IPS DF 4.7 (cell line): Measurements from ENCODE around the gene TIFAB.
A peak's percentile ranks its signal among the peaks of the same experiment; 100 is the strongest.

Experiments
- DNase-seq: peaks from one replicate; pipeline ENCODE4 v3.0.0-alpha.2; 2013; ENCODE audit warnings: low spot score; ENCODE audit errors: extremely low read depth

The TIFAB gene

GRCh38 chr5:135458356-135458755, 6.2 kb upstream of the TIFAB start:
- DNase-seq = no peak

- peak; percentile 72 for DNase-seq
These were observed 5.4 kb upstream of the TIFAB start for GRCh38 chr5:135457424-135458071.

DNA sequence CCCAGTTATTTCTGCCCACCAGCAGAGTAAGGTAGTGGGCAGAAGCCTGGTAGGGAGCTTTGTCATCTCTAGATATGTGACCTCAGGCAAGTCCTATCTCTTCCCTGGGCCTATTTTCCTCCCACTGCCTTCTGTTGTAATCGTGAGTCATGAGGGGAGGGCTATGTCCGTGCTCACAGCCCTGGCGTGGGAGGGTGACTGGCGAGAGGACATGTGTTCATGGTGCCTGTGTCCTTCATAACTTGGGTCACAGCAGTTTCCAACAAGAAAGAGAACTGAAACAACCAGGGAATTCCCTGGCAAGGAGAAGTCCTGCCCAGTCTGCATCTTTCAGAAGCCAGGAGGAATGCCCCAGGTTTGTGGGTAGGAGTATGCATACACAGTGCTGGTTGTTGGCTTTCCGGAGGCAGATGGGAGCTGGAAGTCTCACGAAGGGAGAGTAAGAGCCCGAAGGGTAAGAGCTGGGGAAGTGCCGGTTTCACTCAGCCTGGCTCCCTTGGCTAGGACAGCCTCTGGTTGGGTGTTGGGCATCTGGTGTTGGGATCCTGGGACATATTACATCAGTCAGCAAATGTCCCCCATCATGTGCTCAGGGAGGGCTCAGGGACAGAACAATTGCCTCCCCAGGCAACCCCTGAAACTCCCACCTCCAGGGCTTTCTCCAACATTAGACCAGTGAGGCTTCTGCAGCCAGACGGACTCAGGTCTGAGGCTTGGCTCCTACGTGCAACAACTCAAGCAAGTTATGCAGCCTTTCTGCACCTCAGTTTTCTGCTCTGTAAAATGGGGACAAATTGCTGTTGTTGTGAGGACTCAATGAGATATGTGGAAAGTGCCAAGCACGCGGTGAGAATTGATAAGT, 4.3 kb upstream of the TIFAB start:
- no peak for DNase-seq

- DNase-seq = no peak
These were observed 3.7 kb upstream of the TIFAB start for GRCh38 chr5:135455876-135456237.

- no peak for DNase-seq
These were observed 2.8 kb upstream of the TIFAB start for GRCh38 chr5:135454946-135455345.

GRCh38 chr5:135453613-135454012, 1.5 kb upstream of the TIFAB start:
- no peak for DNase-seq

GRCh38 chr5:135451581-135452320, 400 bp downstream of the TIFAB start:
- no peak for DNase-seq

- DNase-seq = no peak
These were observed 1.2 kb downstream of the TIFAB start for GRCh38 chr5:135450952-135451351.

- no peak for DNase-seq
These were observed 1.8 kb downstream of the TIFAB start for GRCh38 chr5:135450336-135450735.

DNA sequence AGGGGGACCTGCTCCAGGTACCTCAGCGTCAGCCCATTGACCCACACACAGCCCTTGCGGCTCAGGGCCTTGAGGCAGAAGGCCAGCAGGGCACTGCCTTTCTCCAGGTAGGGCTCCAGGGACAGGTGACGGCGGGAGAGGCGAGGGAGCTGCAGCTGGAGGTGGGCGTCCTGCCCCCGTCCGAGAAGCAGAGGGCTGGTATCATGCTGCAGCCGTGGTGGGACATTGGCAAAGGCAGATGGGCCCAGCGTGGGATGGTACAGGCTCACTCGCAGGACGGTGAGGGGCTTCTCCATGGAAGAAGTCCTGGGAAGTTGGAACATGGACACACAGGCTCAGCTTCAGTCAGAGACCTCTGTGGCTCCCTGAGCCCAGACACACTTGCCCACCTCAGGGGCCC, 2.5 kb downstream of the TIFAB start:
- no peak for DNase-seq

DNA sequence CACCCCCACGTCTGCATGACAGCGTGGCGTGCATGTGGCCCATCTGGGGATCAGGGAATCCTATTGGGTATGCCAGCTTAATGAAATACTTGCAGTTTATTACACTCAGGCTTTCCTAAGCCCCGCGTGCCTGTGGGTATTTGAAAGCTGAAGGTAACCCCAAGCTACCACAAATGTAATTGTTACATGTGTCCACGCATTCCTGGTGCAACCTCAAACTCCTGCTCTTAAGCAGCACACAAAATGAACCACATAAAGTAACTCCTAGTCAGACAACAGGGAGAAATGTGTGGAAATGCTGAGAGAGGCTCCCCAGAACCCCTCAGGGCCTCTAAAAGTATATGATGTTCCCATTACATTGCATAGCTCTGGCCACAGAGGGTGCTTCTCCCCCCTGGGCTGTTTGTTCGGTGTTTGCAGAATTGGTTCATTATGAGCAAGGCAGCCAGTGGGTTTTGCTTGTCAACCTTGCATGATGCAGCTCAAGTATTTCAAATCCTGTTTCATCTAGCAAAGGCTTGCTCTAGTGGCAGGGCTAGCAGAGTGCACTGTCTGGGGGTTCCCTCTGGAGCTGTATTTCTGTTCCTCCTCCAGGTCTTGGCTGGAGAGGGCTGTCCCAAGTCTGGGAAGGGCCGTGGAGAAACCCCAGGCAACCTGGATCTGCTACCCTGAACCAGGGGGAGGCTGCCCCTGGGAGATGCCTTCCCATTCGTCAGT, 3.2 kb downstream of the TIFAB start:
- no peak for DNase-seq

- no peak for DNase-seq
These were observed 3.9 kb downstream of the TIFAB start for GRCh38 chr5:135448071-135448739.

DNA sequence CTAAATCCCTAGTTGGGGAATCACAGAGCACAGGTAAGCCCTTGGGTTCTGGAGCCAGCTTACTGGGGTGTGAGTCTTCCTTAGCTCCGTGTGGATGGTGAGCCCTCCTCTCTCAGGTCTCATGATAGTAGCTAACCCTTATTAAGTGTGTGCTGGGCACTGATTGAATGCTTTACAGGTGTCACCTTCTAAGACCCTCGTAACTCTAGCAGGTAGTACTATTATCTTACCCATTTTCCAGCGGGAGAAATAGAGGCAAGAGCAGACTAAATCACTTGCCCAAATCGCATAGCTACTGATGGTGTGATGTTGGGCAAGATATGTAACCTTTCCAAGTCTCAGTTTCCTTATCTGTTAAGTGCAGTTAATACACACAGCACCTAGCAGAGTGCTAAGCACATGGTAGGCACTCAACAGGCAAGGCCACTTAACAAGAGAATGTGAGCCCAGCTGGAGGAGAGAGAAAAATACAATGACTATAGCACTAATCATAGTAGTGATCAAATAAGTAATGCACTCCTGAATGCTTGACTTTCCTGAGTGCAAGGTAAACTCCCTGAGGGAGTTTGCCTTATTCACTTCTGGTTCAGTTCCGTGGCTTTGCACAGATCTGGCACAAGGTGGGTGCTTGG, 4.7 kb downstream of the TIFAB start, which contains the start of gene DCANP1:
Gene DCANP1 (minus strand): TSS at position 51 of the 632 bp plus-strand sequence. CDS start 240 bp downstream, outside the sequence.
- DNase-seq = no peak

DNA sequence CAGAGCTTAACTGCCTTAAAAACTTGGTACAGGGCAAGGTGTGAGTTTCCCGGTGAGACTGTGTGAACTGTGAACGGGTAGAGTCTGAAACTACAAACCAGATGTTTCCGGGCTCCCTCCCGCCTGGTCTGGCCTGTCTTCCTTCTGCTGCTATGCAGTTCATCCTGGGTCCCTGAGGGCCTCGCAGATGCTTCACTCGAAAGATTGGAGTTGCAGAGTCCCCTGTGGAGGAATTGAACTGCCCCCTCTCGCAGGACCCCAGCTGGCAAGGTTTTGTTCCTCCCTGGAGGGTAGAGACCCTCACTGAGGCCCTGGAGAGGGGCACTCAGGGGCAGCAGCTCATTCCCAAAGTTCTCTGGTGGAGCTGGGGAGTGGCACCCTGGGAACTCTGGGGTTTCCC, 5.5 kb downstream of the TIFAB start:
- no peak for DNase-seq

- DNase-seq = no peak
These were observed 5.9 kb downstream of the TIFAB start for GRCh38 chr5:135446206-135446605.

DNA sequence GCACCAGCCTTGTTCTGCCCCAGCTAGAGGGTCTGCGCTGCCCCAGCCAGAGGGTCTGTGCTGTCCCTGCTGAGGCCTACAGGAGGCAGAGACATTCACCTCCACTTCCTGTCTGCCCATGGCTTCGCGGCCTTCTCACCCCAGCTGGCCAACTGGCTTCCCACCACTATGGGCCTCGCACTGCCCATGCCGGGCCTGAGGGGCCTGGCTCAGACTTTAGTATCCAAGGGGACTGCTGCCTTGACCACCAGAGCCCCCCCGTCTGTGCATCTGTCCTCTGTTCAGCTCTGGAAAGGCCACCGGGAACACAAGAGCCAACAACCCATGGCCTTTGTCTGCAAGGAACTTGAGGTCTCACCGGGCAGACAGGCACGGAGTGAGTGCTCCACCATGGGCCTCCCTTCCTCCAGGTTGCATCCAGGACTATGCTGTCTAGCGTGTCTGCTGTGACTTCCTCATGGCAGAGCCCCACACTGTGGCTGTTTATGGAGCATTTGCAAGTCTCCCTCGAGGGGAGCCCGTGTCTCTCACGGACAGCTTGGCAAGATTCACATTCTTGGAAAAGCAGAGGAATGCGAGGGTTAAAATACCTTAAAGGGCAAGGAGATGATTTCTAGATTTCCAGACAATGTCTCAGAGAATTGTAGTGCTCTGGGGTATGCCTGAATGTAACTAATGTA, 6.7 kb downstream of the TIFAB start:
- DNase-seq = no peak

- DNase-seq = no peak
These were observed 7.3 kb downstream of the TIFAB start for GRCh38 chr5:135444881-135445280.

DNA sequence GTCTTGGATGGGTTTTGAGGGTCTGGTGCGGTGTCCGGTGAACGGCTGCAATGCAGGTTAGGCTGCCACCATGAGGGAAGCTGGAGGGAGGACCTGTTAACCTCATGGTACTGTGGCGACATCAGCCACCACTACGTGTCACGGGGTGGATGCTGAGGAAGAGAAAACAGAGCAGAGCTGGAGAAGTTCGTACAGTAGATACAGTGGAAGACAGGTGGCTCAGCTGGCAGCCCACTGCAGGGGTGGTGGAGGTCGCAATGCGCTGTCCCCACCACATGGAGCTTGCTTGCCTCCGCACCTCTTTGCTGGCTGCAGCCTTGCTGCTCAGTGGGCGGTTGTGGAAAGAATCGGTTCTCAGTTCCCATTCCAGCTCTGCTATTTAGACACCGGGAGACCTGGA, 7.8 kb downstream of the TIFAB start:
- DNase-seq = no peak

DNA sequence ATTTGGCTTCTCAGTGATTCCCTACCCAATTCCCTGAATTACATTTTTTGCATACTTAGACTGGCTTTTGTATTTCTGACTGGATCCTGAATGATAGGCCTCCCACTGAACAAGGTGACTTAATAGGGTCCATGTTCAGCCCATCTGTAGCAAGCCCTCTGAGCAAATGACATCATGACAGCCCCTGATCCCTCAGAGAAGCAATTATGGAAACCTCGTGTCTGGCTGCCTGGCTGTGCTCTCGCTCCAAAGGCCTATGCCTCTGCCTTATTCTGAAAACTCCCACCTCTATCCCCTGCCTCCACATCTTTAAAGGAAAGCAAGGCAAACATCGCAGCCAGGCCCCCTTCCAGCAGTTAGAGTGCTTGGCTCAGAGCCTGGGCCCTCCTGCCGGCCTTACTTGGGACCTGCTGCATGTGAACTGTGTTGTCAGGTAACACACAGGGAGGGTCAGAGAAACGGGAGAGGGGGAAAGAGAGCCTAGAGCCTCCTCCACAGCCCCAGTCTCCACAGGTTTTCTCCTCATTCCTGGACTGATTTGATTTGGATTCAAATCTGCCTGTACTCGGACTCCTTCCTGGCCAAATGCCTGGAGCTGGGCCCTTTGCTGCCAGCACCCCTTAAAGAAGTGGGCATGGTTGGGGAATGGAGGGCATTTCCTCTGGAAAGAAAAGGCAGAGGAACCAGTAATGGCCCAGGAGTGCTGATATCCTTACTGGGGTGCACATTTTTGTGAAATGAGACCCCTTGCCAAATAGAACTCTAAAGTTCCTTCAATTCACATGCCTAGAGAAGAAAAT, 8.8 kb downstream of the TIFAB start:
- DNase-seq = no peak
